RKO (cell line): ENCODE measurements around the gene MDH1B.

Source experiments
- DNase-seq: peaks from one replicate; pipeline ENCODE4 v3.0.0-alpha.2; 2016; ENCODE audit warnings: low spot score

The MDH1B gene

GRCh38 chr2:206693399-206694137, 71.6 kb downstream of the MDH1B start:
- peak; percentile 72 for DNase-seq

- no peak for DNase-seq
Measured at GRCh38 chr2:206692971-206693370, 72.2 kb downstream of the MDH1B start.

- DNase-seq: no peak
Measured at GRCh38 chr2:206688990-206689389, 76.1 kb downstream of the MDH1B start.

GRCh38 chr2:206688453-206688852, 76.7 kb downstream of the MDH1B start:
- DNase-seq: no peak
